Measurements from ENCODE around the gene DECR2.

DNA sequence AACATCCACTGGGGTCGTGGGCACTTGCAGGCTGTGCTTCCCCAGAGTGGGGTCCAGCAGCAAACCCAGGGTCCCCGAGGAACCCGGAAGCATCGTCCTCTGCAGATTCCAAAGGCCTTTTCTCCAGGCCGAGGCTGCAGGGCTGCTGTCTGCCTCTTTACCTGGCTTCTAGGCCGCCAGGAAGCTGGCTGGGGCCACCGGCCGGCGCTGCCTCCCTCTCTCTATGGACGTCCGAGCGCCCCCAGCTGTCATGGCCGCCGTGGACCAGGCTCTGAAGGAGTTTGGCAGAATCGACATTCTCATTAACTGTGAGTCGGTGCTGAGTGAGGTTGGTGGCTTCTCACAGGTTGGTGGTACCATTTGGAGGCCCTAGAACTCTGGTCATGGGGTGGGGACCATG lies 5.6 kb downstream of the DECR2 start:
- TF ChIP-seq, protein P1, sequence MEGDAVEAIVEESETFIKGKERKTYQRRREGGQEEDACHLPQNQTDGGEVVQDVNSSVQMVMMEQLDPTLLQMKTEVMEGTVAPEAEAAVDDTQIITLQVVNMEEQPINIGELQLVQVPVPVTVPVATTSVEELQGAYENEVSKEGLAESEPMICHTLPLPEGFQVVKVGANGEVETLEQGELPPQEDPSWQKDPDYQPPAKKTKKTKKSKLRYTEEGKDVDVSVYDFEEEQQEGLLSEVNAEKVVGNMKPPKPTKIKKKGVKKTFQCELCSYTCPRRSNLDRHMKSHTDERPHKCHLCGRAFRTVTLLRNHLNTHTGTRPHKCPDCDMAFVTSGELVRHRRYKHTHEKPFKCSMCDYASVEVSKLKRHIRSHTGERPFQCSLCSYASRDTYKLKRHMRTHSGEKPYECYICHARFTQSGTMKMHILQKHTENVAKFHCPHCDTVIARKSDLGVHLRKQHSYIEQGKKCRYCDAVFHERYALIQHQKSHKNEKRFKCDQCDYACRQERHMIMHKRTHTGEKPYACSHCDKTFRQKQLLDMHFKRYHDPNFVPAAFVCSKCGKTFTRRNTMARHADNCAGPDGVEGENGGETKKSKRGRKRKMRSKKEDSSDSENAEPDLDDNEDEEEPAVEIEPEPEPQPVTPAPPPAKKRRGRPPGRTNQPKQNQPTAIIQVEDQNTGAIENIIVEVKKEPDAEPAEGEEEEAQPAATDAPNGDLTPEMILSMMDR (IDR thresholded peaks at IDR 0.05): no peak
- no peak for TF ChIP-seq POLR2A (IDR thresholded peaks at IDR 0.05)

Data from thyroid gland (tissue), 4 donors.